ENCODE measurements around the gene SLC15A3.

Gene SLC15A3

DNA sequence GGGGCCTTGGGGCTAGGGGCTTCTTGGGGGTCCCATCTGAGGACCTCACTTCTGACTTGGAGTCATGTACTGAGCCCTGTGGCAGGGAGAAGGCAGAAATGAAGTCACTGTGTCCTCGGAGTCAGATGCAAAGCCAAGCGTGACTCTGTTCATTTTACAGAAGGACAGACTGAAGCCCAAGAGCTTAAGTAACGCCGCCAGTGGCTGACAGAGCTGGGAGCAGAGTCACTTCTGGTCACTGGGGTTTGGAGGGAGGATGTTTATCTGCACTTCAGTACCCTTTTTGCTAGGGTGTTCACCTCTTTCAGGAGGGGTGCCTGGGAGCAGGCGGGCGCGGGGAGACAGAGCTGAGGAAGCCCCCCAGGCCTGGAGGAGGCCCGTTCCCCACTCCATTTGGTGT lies 30.2 kb upstream of the SLC15A3 start:
- Histone ChIP-seq H3K4me3 (ENCODE audit: low read depth, low read length) (no peak overlapping the region), H3K4me1 (ENCODE audit: control insufficient read depth, insufficient read depth, low read length) (no peaks in the 10 kb centered on the region), H3K27ac (ENCODE audit: extremely low read depth, low read depth, low read length) (no peak overlapping the region), H3K9me3 (ENCODE audit: control insufficient read depth, insufficient read depth, low read depth, low read length) (no peaks in the 10 kb centered on the region), H3K36me3 (ENCODE audit: control insufficient read depth in 2 of 2, insufficient read depth in 1 of 2, low read length in 2 of 2) (no peaks in the 10 kb centered on the region)
- ChIA-PET POLR2A (no interaction called here), CTCF (interaction anchor here (0.6 to 1.6 kb wide), 2 partner anchors 12 to 102 kb away, joined by 3 to 6 read pairs; no protein-coding TSS in a partner anchor)
- TF ChIP-seq, protein P1, sequence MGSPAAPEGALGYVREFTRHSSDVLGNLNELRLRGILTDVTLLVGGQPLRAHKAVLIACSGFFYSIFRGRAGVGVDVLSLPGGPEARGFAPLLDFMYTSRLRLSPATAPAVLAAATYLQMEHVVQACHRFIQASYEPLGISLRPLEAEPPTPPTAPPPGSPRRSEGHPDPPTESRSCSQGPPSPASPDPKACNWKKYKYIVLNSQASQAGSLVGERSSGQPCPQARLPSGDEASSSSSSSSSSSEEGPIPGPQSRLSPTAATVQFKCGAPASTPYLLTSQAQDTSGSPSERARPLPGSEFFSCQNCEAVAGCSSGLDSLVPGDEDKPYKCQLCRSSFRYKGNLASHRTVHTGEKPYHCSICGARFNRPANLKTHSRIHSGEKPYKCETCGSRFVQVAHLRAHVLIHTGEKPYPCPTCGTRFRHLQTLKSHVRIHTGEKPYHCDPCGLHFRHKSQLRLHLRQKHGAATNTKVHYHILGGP (tag by site-specific recombination; IDR thresholded peaks at IDR 0.05) = no peak
- TF ChIP-seq, protein P2, sequence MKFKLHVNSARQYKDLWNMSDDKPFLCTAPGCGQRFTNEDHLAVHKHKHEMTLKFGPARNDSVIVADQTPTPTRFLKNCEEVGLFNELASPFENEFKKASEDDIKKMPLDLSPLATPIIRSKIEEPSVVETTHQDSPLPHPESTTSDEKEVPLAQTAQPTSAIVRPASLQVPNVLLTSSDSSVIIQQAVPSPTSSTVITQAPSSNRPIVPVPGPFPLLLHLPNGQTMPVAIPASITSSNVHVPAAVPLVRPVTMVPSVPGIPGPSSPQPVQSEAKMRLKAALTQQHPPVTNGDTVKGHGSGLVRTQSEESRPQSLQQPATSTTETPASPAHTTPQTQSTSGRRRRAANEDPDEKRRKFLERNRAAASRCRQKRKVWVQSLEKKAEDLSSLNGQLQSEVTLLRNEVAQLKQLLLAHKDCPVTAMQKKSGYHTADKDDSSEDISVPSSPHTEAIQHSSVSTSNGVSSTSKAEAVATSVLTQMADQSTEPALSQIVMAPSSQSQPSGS (tag by site-specific recombination; IDR thresholded peaks at IDR 0.05; ENCODE audit: low read depth) = no peak
- TF ChIP-seq, protein P3, sequence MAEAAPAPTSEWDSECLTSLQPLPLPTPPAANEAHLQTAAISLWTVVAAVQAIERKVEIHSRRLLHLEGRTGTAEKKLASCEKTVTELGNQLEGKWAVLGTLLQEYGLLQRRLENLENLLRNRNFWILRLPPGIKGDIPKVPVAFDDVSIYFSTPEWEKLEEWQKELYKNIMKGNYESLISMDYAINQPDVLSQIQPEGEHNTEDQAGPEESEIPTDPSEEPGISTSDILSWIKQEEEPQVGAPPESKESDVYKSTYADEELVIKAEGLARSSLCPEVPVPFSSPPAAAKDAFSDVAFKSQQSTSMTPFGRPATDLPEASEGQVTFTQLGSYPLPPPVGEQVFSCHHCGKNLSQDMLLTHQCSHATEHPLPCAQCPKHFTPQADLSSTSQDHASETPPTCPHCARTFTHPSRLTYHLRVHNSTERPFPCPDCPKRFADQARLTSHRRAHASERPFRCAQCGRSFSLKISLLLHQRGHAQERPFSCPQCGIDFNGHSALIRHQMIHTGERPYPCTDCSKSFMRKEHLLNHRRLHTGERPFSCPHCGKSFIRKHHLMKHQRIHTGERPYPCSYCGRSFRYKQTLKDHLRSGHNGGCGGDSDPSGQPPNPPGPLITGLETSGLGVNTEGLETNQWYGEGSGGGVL (tag by site-specific recombination; IDR thresholded peaks at IDR 0.05) = no peak
- TF ChIP-seq YY2 (tag by site-specific recombination; IDR thresholded peaks at IDR 0.05) (no peak), MYNN (tag by site-specific recombination; IDR thresholded peaks at IDR 0.05; ENCODE audit: borderline replicate concordance) (no peak), ZNF837 (tag by site-specific recombination; IDR thresholded peaks at IDR 0.05) (no peak), OVOL3 (tag by site-specific recombination; IDR thresholded peaks at IDR 0.05) (no peak), ZNF366 (tag by site-specific recombination; conservative IDR thresholded peaks at IDR 0.05) (no peak), KLF8 (tag by site-specific recombination; IDR thresholded peaks at IDR 0.05) (no peak), ZFP37 (tag by site-specific recombination; IDR thresholded peaks at IDR 0.05) (no peak)

DNA sequence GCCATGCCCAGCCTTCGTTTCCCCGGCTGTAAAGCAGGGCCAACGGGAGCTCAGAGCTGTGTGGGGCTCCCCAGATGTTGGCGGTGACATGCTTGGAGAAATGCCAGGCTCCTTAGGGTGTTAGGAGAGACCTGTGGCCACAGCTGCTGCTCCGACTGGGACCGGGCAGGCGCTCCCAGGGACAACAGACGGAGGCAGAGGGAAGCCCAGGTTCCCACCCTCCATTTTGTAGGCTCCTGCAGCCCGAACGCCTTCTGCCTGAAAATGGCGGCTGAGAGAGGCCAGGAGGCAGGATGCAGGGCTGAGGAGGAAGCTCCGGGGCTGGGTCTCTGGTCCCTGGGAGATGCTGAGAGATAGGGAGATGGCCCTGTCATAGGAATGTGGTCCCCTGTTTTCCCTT lies 29.5 kb upstream of the SLC15A3 start:
- CTCF ChIA-PET = interaction anchor here (0.8 to 1.6 kb wide), 2 partner anchors 12 to 148 kb away, joined by 3 to 6 read pairs; no protein-coding TSS in a partner anchor
- TF ChIP-seq, protein P4, sequence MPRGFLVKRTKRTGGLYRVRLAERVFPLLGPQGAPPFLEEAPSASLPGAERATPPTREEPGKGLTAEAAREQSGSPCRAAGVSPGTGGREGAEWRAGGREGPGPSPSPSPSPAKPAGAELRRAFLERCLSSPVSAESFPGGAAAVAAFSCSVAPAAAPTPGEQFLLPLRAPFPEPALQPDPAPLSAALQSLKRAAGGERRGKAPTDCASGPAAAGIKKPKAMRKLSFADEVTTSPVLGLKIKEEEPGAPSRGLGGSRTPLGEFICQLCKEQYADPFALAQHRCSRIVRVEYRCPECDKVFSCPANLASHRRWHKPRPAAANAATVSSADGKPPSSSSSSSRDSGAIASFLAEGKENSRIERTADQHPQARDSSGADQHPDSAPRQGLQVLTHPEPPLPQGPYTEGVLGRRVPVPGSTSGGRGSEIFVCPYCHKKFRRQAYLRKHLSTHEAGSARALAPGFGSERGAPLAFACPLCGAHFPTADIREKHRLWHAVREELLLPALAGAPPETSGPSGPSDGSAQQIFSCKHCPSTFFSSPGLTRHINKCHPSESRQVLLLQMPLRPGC (tag by site-specific recombination; IDR thresholded peaks at IDR 0.05) = no peak
- TF ChIP-seq ZNF133 (tag by site-specific recombination; IDR thresholded peaks at IDR 0.05) (no peak), ZNF366 (tag by site-specific recombination; conservative IDR thresholded peaks at IDR 0.05) (no peak), ZNF596 (tag by site-specific recombination; IDR thresholded peaks at IDR 0.05) (no peak), GFI1B (tag by site-specific recombination; IDR thresholded peaks at IDR 0.05) (no peak), ZNF704 (tag by site-specific recombination; IDR thresholded peaks at IDR 0.05) (no peak), ZNF266 (tag by site-specific recombination; IDR thresholded peaks at IDR 0.05; ENCODE audit: low read depth) (no peak), ZNF585B (tag by site-specific recombination; IDR thresholded peaks at IDR 0.05) (no peak), ZBTB20 (tag by site-specific recombination; IDR thresholded peaks at IDR 0.05) (no peak), ZNF148 (tag by site-specific recombination; IDR thresholded peaks at IDR 0.05; ENCODE audit: borderline replicate concordance) (no peak), ZNF571 (tag by site-specific recombination; IDR thresholded peaks at IDR 0.05) (no peak), ZNF169 (tag by site-specific recombination; IDR thresholded peaks at IDR 0.05) (no peak)
- TF ChIP-seq, protein P5, sequence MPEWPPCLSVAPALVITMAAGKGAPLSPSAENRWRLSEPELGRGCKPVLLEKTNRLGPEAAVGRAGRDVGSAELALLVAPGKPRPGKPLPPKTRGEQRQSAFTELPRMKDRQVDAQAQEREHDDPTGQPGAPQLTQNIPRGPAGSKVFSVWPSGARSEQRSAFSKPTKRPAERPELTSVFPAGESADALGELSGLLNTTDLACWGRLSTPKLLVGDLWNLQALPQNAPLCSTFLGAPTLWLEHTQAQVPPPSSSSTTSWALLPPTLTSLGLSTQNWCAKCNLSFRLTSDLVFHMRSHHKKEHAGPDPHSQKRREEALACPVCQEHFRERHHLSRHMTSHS (tag by site-specific recombination; IDR thresholded peaks at IDR 0.05) = no peak
- TF ChIP-seq, protein P6, sequence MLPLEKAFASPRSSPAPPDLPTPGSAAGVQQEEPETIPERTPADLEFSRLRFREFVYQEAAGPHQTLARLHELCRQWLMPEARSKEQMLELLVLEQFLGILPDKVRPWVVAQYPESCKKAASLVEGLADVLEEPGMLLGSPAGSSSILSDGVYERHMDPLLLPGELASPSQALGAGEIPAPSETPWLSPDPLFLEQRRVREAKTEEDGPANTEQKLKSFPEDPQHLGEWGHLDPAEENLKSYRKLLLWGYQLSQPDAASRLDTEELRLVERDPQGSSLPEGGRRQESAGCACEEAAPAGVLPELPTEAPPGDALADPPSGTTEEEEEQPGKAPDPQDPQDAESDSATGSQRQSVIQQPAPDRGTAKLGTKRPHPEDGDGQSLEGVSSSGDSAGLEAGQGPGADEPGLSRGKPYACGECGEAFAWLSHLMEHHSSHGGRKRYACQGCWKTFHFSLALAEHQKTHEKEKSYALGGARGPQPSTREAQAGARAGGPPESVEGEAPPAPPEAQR (tag by site-specific recombination; IDR thresholded peaks at IDR 0.05) = no peak

More for the DNA sequence above, 29.5 kb upstream of the SLC15A3 start:
- Histone ChIP-seq H3K27ac (ENCODE audit: extremely low read depth, low read depth, low read length) (no peak overlapping the region), H3K4me1 (ENCODE audit: control insufficient read depth, insufficient read depth, low read length) (no peaks in the 10 kb centered on the region), H3K36me3 (ENCODE audit: control insufficient read depth in 2 of 2, insufficient read depth in 1 of 2, low read length in 2 of 2) (no peaks in the 10 kb centered on the region), H3K9me3 (ENCODE audit: control insufficient read depth, insufficient read depth, low read depth, low read length) (no peaks in the 10 kb centered on the region), H3K4me3 (ENCODE audit: low read depth, low read length) (no peak overlapping the region)
- POLR2A ChIA-PET = no interaction called here

All from HEK293 (cell line).